NB4 (cell line): Measurements from ENCODE around the gene FAM170B.

Experiments used
- DNase-seq: peaks from one replicate; pipeline ENCODE4 v3.0.0; 2010; ENCODE audit warnings: low read depth
- H3K4me3 ChIP-seq: one replicate; pipeline ENCODE4 v1.5.1; 2011; ENCODE audit warnings: mild to moderate bottlenecking, low read depth, low read length, moderate library complexity
- CTCF ChIP-seq: IDR thresholded peaks from one replicate; pipeline ENCODE4 v1.5.1; 2012; ENCODE audit warnings: low read depth, low read length
- MAX ChIP-seq: IDR thresholded peaks from 2 replicates; pipeline ENCODE4 v1.6.1; 2011; ENCODE audit warnings: low read depth, low read length
- MYC ChIP-seq: IDR thresholded peaks from 2 replicates; pipeline ENCODE4 v1.6.1; 2011; ENCODE audit warnings: low read depth, low read length
- POLR2A ChIP-seq: IDR thresholded peaks from 2 replicates; pipeline ENCODE4 v1.6.1; 2011; ENCODE audit warnings: mild to moderate bottlenecking; ENCODE audit not compliant: insufficient read length; ENCODE audit errors: extremely low read depth

The FAM170B gene

GRCh38 chr10:49158404-49158803 lies 24.6 kb upstream of the FAM170B start:
- no peak overlapping the region for H3K4me3 ChIP-seq
- TF ChIP-seq MAX: no peak
- TF ChIP-seq MYC: no peak
- TF ChIP-seq CTCF: no peak
- no peak for TF ChIP-seq POLR2A
- DNase-seq: no peak

- no peak for TF ChIP-seq POLR2A
- no peak for TF ChIP-seq CTCF
- no peak for TF ChIP-seq MAX
- TF ChIP-seq MYC: no peak
- no peak overlapping the region for H3K4me3 ChIP-seq
- no peak for DNase-seq
These were observed 23.4 kb upstream of the FAM170B start for GRCh38 chr10:49157229-49157628.

- no peak overlapping the region for H3K4me3 ChIP-seq
- TF ChIP-seq MAX: no peak
- no peak for TF ChIP-seq POLR2A
- no peak for TF ChIP-seq CTCF
- no peak for TF ChIP-seq MYC
- no peak for DNase-seq
These were observed 20.8 kb upstream of the FAM170B start for GRCh38 chr10:49154641-49155040.

GRCh38 chr10:49153971-49154370 lies 20.1 kb upstream of the FAM170B start:
- TF ChIP-seq CTCF (no peak), MAX (no peak), POLR2A (no peak), MYC (no peak)
- no peak overlapping the region for H3K4me3 ChIP-seq
- DNase-seq: peak; percentile 11

- no peak for TF ChIP-seq POLR2A
- TF ChIP-seq CTCF: no peak
- H3K4me3 ChIP-seq: no peak overlapping the region
- no peak for DNase-seq
These were observed 19.3 kb upstream of the FAM170B start for GRCh38 chr10:49153115-49153514.

GRCh38 chr10:49152663-49153062 lies 18.8 kb upstream of the FAM170B start:
- H3K4me3 ChIP-seq: no peak overlapping the region
- DNase-seq: no peak
- TF ChIP-seq MYC (no peak), CTCF (no peak), POLR2A (no peak)
